NCI-H1105 treated with DMSO at 0.1 percent for 48 hours (cell line): ENCODE data around the gene SRSF1.
"Not testable (repeated sequence)": the region's sequence is repeated elsewhere in the genome, so short reads cannot be mapped to it uniquely, and the experiment has no call there.

Source experiments
- DNase-seq: peaks from one replicate; lab custom pipeline; 2025; lab: John Stamatoyannopoulos, UW

SRSF1 gene

DNA sequence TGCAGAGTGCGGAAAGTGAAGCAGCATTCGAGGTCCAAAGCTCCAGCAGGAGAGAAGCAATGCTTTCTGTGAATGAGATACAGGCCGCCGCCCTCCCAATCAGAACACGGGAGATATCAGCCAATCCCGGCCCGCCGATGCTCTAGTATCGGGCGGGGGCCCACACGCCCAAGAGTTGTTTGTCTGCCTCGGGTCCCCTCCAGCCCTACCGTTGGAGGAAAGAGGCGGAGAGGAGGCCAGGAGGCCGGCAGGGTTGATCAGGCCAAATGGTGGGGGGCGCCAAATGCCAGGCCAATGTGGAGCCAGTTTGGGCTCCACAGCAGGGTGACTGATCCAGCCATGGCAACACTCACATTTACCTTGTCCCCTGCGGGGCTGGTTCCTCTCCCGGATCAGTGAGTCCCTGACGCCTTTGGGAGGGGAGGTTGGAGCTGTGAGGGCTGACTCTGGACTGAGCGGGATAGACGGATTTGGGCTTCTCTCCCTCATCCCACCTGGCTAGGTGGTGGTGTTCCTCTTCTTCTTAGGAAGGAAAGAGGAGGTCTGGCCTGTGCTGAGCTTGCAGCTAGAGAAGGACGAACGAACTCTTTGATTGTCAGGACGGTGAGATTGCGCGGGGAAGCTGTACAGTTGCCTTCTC is 41.4 kb downstream of the SRSF1 start:
- DNase-seq = no peak

DNA sequence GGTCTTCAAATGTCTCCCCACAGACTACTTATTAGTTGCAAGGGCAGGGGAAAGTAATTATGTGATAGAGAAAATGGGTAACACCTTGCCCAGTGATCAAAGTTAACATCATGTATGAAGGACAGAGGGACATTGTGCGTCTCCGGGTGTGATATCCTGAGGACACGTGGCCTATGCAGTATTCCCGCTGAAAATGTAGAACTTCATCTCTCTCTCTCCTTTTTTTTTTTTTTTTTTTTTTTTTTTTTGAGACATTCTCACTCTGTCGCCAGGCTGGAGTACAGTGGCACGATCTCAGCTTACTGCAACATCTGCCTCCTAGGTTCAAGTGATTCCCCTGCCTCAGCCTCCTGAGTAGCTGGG is 43.9 kb downstream of the SRSF1 start:
- DNase-seq = no peak

DNA sequence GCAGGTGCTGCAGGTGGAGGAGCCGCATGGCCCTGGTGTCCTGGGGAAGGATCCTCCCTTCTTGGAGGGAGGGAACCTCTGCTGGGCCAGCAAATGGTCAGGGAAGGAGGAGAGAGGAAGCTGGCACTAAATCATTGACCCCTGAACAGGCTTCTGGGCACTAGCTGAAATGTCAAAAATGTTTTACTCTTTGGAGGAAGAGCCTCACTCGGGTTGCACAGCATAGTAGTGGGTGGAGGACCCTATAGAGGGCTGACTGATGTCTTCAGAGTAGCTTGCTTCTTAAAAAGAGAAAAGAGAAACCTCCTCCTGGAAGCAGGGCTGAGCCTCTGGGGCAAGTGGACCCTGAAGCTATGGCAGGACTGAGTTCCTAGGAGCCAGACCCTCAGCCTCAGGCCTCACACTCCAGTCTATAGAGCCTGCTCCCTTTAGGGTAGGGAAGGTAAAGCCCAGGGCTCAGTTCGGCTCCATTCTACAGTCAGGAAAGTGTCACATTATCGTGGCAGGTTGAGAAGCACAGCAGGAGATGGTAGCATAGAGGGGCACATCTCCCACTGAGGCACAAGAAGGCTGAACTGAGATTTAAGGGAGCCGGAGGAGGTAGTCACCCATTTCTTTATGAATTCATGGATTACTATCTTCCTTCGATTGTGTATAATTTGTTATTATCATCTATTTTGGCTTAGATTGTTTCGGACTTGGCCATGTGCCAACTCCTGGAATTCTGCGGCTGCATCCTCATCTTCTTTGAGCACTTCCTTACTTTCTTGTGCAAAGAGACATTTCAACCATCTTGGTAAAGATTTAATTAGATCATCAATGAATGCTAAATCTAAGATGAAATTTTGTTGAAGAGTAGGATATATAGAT is 44.5 kb downstream of the SRSF1 start:
- DNase-seq = no peak

DNA sequence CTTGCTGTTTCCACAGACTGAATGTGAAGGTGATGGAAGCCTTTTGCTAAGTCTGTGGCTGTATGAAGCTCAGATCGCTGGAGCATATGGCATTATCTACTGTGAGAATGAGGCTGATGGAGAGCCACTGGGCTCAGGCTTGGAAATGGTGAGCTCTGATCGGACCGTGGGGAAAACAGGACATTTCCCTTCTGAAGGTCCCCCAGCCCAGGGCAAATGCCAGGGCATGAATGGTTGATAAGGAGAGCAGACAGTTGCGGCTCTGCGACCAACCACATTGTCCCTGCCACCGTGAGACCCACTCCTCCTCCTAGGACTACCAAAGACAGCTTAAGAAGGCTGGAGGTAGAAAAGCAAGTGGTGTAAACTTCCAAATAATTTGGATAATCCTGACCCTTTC is 47.1 kb downstream of the SRSF1 start:
- no peak for DNase-seq

DNA sequence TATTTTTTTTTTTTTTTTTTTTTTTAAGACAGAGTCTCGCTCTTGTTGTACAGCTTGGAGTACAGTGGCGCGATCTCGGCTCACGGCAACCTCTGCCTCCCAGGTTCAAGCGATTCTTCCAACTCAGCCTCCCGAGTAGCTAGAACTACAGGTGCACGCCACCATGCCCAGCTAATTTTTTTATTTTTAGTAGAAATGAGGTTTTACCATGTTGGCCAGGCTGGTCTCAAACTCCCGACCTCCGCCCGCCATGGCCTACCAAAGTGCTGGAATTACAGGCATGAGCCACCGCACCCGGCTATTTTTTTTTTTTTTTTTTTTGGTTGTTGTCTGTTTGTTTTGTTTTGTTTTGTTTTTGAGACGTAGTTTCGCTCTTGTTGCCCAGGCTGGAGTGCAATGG is 48.7 kb downstream of the SRSF1 start:
- DNase-seq = not testable (repeated sequence)

DNA sequence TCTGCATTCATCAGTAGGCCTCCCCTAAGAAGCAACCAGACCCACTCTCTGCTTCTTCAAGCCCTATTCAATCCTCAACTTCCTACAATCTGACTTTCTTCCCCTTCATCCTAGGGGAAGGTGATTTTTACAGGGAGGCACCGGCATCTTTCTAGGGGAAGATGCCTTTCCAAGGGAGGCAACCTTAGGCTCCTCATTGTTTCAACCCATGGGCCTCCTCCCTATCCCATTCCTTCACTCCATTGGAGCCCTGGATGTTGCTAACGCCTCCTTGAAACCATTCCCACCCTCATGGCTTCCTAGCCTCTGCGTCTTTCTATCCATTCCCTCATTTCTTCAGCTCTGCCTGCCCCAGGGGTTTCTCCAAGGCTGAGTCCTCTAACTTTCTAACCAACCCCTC is 49.2 kb downstream of the SRSF1 start:
- no peak for DNase-seq

DNA sequence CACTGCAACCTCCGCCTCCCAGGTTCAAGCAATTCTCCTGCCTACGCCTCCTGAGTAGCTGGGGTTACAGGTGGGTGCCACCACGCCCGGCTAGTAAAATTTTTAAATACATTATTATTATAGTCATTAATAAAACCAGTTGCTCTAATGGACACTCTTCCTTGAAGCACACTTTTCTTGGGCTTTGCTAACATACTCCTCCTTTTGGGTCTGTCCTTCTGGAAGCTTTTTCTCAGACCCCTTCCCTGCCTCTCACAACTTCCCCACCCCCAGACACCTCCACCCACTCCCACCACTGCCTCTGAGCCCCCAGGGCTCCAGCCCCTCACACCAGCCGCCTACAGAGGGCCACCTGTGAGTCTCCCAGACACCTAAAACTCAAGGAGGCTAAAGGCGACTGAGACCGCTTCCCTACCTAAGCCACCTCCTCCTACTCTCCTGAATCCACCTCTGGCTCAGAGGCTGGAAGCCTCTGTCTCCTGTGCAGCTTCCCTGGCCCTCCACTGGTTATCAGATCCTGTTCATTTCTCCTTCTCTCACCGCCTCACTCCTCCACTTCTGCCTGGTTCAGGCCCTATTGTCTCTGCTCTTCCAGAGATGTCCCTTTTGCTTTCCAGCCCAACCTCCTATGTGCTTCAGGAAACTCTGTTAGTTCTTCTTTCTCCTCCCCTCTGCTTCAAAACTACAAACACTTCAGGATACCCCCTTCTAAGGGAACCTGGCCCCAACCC is 49.8 kb downstream of the SRSF1 start:
- DNase-seq = no peak

DNA sequence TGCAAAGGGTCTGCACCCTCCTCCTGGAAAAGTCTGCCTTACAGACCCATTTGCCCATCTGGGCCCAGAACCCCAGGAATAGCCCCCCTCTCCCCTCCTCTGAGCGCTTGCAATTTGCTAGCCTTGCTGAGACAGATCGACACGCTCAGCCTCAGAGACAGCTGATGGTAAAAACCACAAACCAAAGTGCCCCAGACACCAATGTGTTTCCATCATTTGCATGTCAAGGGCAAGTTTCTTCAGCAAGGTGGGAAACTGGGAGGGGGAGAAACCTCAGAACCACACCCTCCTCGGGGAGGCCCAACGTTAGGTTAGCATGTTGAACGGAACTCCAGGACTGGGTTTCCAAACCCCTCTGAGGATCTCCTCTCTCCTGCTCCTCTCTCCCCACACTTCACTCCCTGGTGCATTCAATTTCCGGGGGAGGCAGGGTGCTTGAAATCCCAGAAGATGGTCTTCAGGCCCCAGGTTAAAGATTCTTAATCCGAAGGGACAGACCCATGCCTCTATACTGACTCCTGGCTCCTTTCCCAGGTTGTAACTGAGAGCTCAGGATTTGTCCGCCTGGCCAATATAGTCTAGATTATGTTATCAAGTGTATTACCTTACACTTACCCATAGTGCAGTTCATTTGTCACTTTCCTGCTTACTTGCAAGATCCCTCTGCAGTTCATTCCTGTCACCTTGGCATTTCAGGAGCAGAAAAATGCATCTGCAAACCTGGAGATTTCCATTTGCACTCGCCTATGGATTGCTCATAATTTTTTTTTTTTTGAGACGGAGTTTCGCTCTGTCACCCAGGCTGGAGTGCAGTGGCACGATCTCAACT is 50.5 kb downstream of the SRSF1 start:
- DNase-seq = no peak

DNA sequence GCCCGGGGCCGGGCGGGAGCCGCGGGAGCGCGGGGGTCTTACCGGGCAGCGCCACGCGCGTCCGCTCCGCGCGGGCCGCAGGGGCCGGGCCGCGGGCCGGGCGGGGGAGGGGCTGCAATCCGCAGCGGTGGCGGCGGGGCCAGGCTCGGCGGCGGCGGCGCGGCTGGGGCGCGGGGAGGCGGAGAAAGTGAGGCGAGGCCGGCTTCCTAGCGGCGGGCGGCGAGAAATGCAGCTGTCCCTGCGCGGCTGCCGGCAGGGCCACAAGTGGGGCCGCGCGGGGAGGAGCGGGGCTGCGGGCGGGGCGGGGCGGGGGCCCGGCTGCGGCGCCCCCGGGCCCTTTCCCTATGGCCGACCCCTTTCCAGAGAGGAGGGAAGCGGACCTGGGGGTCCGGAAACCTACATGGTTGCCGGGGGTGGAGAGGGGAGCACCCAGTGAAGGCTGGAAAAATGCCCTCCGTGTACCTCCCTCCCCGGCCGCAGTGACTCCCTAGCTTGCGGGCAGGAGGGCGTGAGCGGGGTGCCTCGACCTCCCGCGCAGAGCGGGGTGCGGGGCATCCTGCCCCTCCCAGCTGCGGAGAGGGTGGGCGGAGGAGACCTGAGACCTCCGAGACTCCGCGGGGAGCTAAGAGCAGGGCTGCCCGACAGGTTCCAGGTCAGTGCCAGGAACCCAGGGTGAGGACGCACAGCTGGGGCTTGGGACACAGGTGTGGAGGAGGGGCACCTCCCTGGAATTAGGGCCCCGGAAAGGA is 51.7 kb downstream of the SRSF1 start, which contains the start of gene CUEDC1:
TSS of gene CUEDC1 (minus strand) at position 230 of the 749 bp plus-strand sequence. CDS start 69,848 bp downstream, outside the sequence.
- peak; percentile 33 for DNase-seq

DNA sequence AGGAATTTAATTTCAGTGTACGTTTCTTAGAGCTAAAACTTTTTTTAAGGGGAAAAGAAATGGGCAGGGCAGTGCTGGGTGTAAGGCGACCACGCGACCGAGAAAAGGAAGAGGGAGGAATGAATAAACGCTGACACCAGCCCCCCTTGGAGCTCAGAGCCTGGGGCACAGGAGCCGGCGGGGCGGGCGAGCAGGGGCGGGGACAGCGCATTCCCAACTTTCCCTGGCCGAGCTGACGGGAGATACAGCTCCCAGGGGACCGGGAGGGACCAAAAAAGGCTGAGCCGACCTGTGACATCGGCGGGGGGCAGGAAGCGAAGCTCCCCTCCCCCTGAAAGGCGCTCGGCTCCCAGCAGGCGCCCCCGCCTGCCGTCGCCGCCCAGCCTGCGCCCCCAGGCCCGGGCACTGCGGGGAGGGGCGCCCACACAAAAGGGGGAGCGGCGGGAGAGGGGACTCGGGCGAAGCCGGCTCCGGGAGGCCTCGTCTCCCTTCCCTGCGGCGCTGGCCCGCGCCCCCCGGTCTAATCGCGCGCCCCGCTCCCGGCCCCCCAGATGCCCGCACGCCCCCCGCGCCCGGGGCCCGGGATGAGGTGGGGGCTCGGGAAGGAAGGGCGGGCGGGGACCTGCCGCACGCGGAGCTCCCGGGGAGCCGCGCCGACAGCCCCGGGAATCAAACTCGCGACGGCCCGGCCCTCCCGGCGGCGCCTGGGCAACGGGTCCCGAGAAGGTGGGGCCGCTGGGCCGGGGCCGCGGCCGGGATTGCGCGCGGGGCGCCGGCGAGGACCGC is 52.5 kb downstream of the SRSF1 start:
- peak; percentile 52 for DNase-seq

DNA sequence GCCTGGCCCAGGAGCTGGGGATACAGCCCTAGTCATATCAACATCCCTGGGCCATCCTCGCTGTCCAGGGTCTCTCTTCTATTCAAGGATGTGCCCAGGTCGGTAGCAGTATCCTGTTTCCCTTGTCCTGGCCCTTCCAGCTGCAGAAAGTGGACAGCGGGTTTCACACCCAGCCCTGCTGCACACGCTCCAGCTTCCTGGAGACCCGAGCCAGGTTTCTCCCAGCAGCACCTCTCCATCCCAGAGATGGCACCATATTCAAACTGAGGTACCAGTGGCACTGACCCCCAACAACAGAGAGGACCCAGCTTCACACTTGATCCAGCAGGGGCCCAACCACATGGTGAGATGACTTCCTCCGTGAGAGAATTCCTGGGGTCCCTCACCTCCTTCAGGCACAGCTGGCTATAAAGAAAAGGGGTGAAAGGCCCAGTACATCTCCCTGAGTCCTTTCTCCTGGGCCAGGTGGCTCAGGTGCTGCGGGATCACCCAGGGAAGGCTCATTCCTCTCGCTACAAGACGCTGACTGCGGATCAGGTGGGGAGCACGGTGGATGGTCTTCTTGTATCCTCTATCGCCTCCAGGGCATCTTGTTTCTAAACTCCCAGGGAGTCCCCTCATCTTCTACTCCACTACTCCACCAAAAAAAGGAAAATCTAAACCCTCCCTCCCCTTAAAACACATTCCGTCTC is 53.2 kb downstream of the SRSF1 start:
- DNase-seq = no peak
